Suprapubic skin (tissue), 4 donors: ENCODE data around the gene SH3BP4.

Experiments
- POLR2A ChIP-seq, 2 donors: fragments of 450-650 bp; IDR thresholded peaks; one replicate each; pipeline ENCODE4 v1.6.1; 2017; ENCODE audit warnings: antibody characterized with exemption in 2 of 2, mild to moderate bottlenecking in 2 of 2, moderate library complexity in 2 of 2
- POLR2AphosphoS5 ChIP-seq, 3 donors: sonication (generic); formaldehyde crosslinking; IDR thresholded peaks; one replicate each; pipeline ENCODE4 v1.6.1; 2017; ENCODE audit warnings: antibody characterized with exemption in 3 of 3
- TF ChIP-seq, protein P1 (sequence below), 2 donors: fragments of 200-600 bp in 1 of 2; fragments of 450-650 bp in 1 of 2; sonication (generic) in 1 of 2; IDR thresholded peaks; one replicate each; pipeline ENCODE4 v1.5.1; 2016 to 2019; ENCODE audit warnings: antibody characterized with exemption in 2 of 2, mild to moderate bottlenecking in 1 of 2, moderate library complexity in 1 of 2

DNA sequence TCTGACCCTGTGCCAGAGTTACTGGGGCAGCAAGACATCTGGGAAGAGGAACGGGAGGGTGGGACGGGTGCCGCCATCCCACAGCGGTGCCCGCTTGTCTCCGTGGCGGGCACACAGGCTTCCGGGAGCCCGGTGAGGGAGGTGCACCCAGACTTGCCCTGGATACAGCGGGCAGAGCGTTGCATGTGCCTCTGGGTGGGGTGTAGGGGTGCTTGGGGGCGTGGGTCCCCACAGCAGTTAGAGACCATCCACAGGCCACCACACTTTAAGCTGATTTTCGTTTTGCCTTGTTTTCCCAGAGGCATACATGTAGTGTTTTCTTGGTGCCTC, 45.1 kb downstream of the SH3BP4 start:
- TF ChIP-seq POLR2A (IDR thresholded peaks at IDR 0.05) (no peak), POLR2AphosphoS5 (IDR thresholded peaks at IDR 0.05) (no peak)
- TF ChIP-seq, protein P1, sequence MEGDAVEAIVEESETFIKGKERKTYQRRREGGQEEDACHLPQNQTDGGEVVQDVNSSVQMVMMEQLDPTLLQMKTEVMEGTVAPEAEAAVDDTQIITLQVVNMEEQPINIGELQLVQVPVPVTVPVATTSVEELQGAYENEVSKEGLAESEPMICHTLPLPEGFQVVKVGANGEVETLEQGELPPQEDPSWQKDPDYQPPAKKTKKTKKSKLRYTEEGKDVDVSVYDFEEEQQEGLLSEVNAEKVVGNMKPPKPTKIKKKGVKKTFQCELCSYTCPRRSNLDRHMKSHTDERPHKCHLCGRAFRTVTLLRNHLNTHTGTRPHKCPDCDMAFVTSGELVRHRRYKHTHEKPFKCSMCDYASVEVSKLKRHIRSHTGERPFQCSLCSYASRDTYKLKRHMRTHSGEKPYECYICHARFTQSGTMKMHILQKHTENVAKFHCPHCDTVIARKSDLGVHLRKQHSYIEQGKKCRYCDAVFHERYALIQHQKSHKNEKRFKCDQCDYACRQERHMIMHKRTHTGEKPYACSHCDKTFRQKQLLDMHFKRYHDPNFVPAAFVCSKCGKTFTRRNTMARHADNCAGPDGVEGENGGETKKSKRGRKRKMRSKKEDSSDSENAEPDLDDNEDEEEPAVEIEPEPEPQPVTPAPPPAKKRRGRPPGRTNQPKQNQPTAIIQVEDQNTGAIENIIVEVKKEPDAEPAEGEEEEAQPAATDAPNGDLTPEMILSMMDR (IDR thresholded peaks at IDR 0.05) = no peak
